SH-SY5Y (cell line): ENCODE data around the gene PPP1R8.

Source experiments
- GATA2 ChIP-seq: IDR thresholded peaks from 2 replicates; pipeline ENCODE4 v1.6.1; 2011; ENCODE audit warnings: mild to moderate bottlenecking, low read depth, low read length
- GATA3 ChIP-seq: IDR thresholded peaks from 2 replicates; pipeline ENCODE4 v1.6.1; 2011; ENCODE audit warnings: low read depth, mild to moderate bottlenecking, low read length, moderate library complexity

DNA sequence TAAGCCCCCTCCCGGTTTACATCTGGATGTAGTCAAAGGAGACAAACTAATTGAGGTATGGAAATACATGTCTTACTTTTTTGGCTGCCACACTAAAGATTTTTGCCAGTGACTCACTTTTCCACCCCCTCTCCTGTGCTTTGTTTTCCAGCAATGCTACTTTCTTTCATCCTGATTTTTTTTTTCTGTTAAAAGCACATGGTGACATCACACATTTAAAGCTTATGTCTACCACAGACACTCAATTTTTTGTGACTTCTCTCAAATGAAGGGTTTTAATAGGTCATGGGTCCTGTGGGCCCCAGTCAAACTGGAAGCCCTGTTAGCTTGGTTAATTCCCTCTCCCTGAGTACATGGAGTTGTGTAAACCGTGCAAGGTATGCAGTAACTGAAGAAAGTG is 2.2 kb downstream of the PPP1R8 start:
- TF ChIP-seq GATA2, result no peak
- no peak for TF ChIP-seq GATA3
